ENCODE results near the gene PLEKHA7.

- no peak for TF ChIP-seq CTCF (conservative IDR thresholded peaks at IDR 0.05; ENCODE audit: low read depth, low read length)
- no peak for TF ChIP-seq SMC3 (IDR thresholded peaks at IDR 0.05; ENCODE audit: low read depth, low read length)
- TF ChIP-seq USF2 (IDR thresholded peaks at IDR 0.05; ENCODE audit: low read depth, low read length), result no peak
- no peak for TF ChIP-seq POLR2A (IDR thresholded peaks at IDR 0.05; ENCODE audit: low read depth, low read length)
- TF ChIP-seq MAZ (IDR thresholded peaks at IDR 0.05; ENCODE audit: borderline replicate concordance, low read depth, low read length), result no peak
- no peak for TF ChIP-seq RAD21 (IDR thresholded peaks at IDR 0.05; ENCODE audit: low read length)
- TF ChIP-seq NFE2L2 (IDR thresholded peaks at IDR 0.05; ENCODE audit: low read depth, low read length), result no peak
- no peak for TF ChIP-seq CHD1 (IDR thresholded peaks at IDR 0.05; ENCODE audit: low read depth, low read length)
- no peak for TF ChIP-seq MXI1 (IDR thresholded peaks at IDR 0.05; ENCODE audit: borderline replicate concordance, low read depth, low read length)
- no peak for TF ChIP-seq RFX5 (IDR thresholded peaks at IDR 0.05; ENCODE audit: low read depth, low read length)
These were observed 32.5 kb downstream of the PLEKHA7 start for GRCh38 chr11:16981651-16982194.
